Trophoblast cell (in vitro differentiated cells and primary cell): Measurements from ENCODE around the gene DOC2A.
A peak's percentile ranks its signal among the peaks of the same experiment; 100 is the strongest.

Experiments
- DNase-seq, 2 donors: peaks; one replicate each; pipeline ENCODE4 v3.0.0-alpha.2; 2016
- H2AFZ ChIP-seq: 2 replicates; pipeline ENCODE4 v1.6.1; 2013; ENCODE audit warnings: low read length, moderate library complexity, mild to moderate bottlenecking; ENCODE audit not compliant: insufficient read depth, poor library complexity
- H2AK5ac ChIP-seq: 2 replicates; pipeline ENCODE4 v1.6.1; 2013; ENCODE audit warnings: mild to moderate bottlenecking, low read length
- H2BK120ac ChIP-seq: 2 replicates; pipeline ENCODE4 v1.6.1; 2013; ENCODE audit warnings: low read length, mild to moderate bottlenecking, moderate library complexity; ENCODE audit not compliant: insufficient read depth, poor library complexity
- H2BK12ac ChIP-seq: 2 replicates; pipeline ENCODE4 v1.6.1; 2013; ENCODE audit warnings: mild to moderate bottlenecking, low read length, moderate library complexity
- H2BK5ac ChIP-seq: 2 replicates; pipeline ENCODE4 v1.6.1; 2013; ENCODE audit warnings: low read length, low read depth, moderate library complexity, mild to moderate bottlenecking; ENCODE audit not compliant: poor library complexity
- H3K14ac ChIP-seq: 2 replicates; pipeline ENCODE4 v1.6.1; 2013; ENCODE audit warnings: mild to moderate bottlenecking, low read length
- H3K18ac ChIP-seq: 2 replicates; pipeline ENCODE4 v1.6.1; 2013; ENCODE audit warnings: mild to moderate bottlenecking, low read length
- H3K23ac ChIP-seq: 2 replicates; pipeline ENCODE4 v1.6.1; 2013; ENCODE audit warnings: low read length
- H3K27ac ChIP-seq: 2 replicates; pipeline ENCODE4 v1.5.1; 2013; ENCODE audit warnings: low read depth, mild to moderate bottlenecking, inconsistent platforms, low read length, moderate library complexity
- H3K27me3 ChIP-seq: 2 replicates; pipeline ENCODE4 v1.6.1; 2013; ENCODE audit warnings: inconsistent platforms, mild to moderate bottlenecking, low read length, moderate library complexity; ENCODE audit not compliant: insufficient read depth
- H3K36me3 ChIP-seq, 2 experiments: 1 replicate in 1 of 2; 2 replicates in 1 of 2; pipeline ENCODE4 v1.6.1; 2013; ENCODE audit warnings: low read length in 2 of 2, mild to moderate bottlenecking in 2 of 2, moderate library complexity in 1 of 2; ENCODE audit not compliant: insufficient read depth in 2 of 2, control insufficient read depth in 1 of 2
- H3K4ac ChIP-seq: 2 replicates; pipeline ENCODE4 v1.6.1; 2013; ENCODE audit warnings: low read depth, mild to moderate bottlenecking, low read length, moderate library complexity
- H3K4me1 ChIP-seq, 2 experiments: 1 replicate in 1 of 2; 2 replicates in 1 of 2; pipeline ENCODE4 v1.6.1; 2013; ENCODE audit warnings: low read length in 2 of 2, mild to moderate bottlenecking in 2 of 2, moderate library complexity in 1 of 2; ENCODE audit not compliant: insufficient read depth in 2 of 2, control insufficient read depth in 1 of 2
- H3K4me2 ChIP-seq: 2 replicates; pipeline ENCODE4 v1.6.1; 2013; ENCODE audit warnings: inconsistent platforms, mild to moderate bottlenecking, low read length, moderate library complexity
- H3K4me3 ChIP-seq: 2 replicates; pipeline ENCODE4 v1.5.1; 2013; ENCODE audit warnings: mild to moderate bottlenecking, low read depth, low read length, inconsistent platforms
- H3K79me1 ChIP-seq: one replicate; pipeline ENCODE4 v1.6.1; 2013; ENCODE audit warnings: low read length
- H3K79me2 ChIP-seq: 2 replicates; pipeline ENCODE4 v1.6.1; 2013; ENCODE audit warnings: low read length, mild to moderate bottlenecking; ENCODE audit not compliant: control insufficient read depth, insufficient read depth, poor library complexity
- H3K9ac ChIP-seq: 2 replicates; pipeline ENCODE4 v1.6.1; 2013; ENCODE audit warnings: mild to moderate bottlenecking, low read length
- H3K9me3 ChIP-seq: 2 replicates; pipeline ENCODE4 v1.6.1; 2013; ENCODE audit warnings: low read depth, mild to moderate bottlenecking, control low read depth, inconsistent platforms, low read length; ENCODE audit not compliant: insufficient read depth
- H4K12ac ChIP-seq: 2 replicates; pipeline ENCODE4 v1.6.1; 2013; ENCODE audit warnings: low read depth, mild to moderate bottlenecking, low read length, moderate library complexity
- H4K8ac ChIP-seq: 2 replicates; pipeline ENCODE4 v1.6.1; 2013; ENCODE audit warnings: low read depth, mild to moderate bottlenecking, low read length, moderate library complexity
- H4K91ac ChIP-seq: one replicate; pipeline ENCODE4 v1.6.1; 2013; ENCODE audit warnings: low read depth, mild to moderate bottlenecking, low read length, moderate library complexity
- WGBS: extraction: QIAGEN DNeasy Blood & Tissue Kit; methylation state at CpG from one replicate; pipeline ENCODE4 v1.1.7; 2013; ENCODE audit warnings: missing lambda C conversion rate; ENCODE audit not compliant: insufficient read length, insufficient coverage; ENCODE audit errors: extremely low coverage; 5-methylcytosine and 5-hydroxymethylcytosine counted together

DOC2A gene

GRCh38 chr16:30053376-30054015 lies 42.7 kb upstream of the DOC2A start:
- Histone ChIP-seq H2BK5ac (no peak overlapping the region), H3K9ac (peak overlapping the region; percentile 69), H3K79me2 (peaks cover 2% of the 10 kb centered on the region), H4K8ac (peak overlapping the region; percentile 44), H2AFZ (peak overlapping the region; percentile 68), H3K36me3 (no peaks in the 10 kb centered on the region), H3K14ac (no peak overlapping the region), H2BK12ac (no peak overlapping the region), H3K18ac (no peak overlapping the region), H3K27me3 (no peaks in the 10 kb centered on the region), H3K9me3 (peaks cover 3% of the 10 kb centered on the region), H3K4ac (no peak overlapping the region), H3K4me3 (peak overlapping the region; percentile 73), H4K12ac (no peak overlapping the region), H2AK5ac (no peak overlapping the region), H4K91ac (peak overlapping the region; percentile 38), H3K4me2 (peak overlapping the region; percentile 98), H3K4me1 (peaks cover 3 to 14% of the 10 kb centered on the region in 2 experiments), H3K23ac (no peak overlapping the region), H3K79me1 (peaks cover 5% of the 10 kb centered on the region), H3K27ac (no peak overlapping the region), H2BK120ac (no peak overlapping the region)
- WGBS: no CpG with 5 or more reads among the region's 19 CpGs
- DNase-seq: peak; percentile 64 to 73

GRCh38 chr16:30052671-30053372 lies 42.0 kb upstream of the DOC2A start:
- peak overlapping the region; percentile 93 for H3K14ac ChIP-seq
- DNase-seq: peak; percentile 94 to 98

GRCh38 chr16:30051518-30051917 lies 40.7 kb upstream of the DOC2A start:
- H4K12ac ChIP-seq: no peak overlapping the region
- no peak overlapping the region for H3K18ac ChIP-seq
- H2BK5ac ChIP-seq: no peak overlapping the region
- no peak overlapping the region for H2AFZ ChIP-seq
- WGBS: no CpG with 5 or more reads among the region's 3 CpGs
- H2AK5ac ChIP-seq: no peak overlapping the region
- H3K9me3 ChIP-seq: peaks cover 3% of the 10 kb centered on the region
- H3K27me3 ChIP-seq: no peaks in the 10 kb centered on the region
- no peak overlapping the region for H3K4me2 ChIP-seq
- no peak overlapping the region for H3K4me3 ChIP-seq
- H3K23ac ChIP-seq: no peak overlapping the region
- no peak overlapping the region for H3K14ac ChIP-seq
- H3K79me1 ChIP-seq: peaks cover 5% of the 10 kb centered on the region
- no peaks in the 10 kb centered on the region for H3K36me3 ChIP-seq
- H2BK120ac ChIP-seq: no peak overlapping the region
- H4K91ac ChIP-seq: no peak overlapping the region
- no peak overlapping the region for H4K8ac ChIP-seq
- H3K27ac ChIP-seq: peak overlapping the region; percentile 22
- peaks cover 3 to 14% of the 10 kb centered on the region in 2 experiments for H3K4me1 ChIP-seq
- no peak for DNase-seq
- no peak overlapping the region for H3K9ac ChIP-seq
- H3K79me2 ChIP-seq: peaks cover 2% of the 10 kb centered on the region
- H3K4ac ChIP-seq: no peak overlapping the region
- no peak overlapping the region for H2BK12ac ChIP-seq

More at GRCh38 chr16:30052671-30053372, 42.0 kb upstream of the DOC2A start:
- Histone ChIP-seq H3K4ac (peak overlapping the region; percentile 46), H3K27ac (no peak overlapping the region), H4K8ac (peak overlapping the region; percentile 93), H2BK12ac (peak overlapping the region; percentile 61), H3K4me3 (peak overlapping the region; percentile 73), H3K4me2 (peak overlapping the region; percentile 98), H2BK5ac (no peak overlapping the region), H3K4me1 (peaks cover 3 to 14% of the 10 kb centered on the region in 2 experiments), H3K9ac (peak overlapping the region; percentile 69), H4K91ac (peak overlapping the region; percentile 83), H3K23ac (no peak overlapping the region), H3K18ac (peak overlapping the region; percentile 92), H3K79me1 (peaks cover 5% of the 10 kb centered on the region), H3K36me3 (no peaks in the 10 kb centered on the region), H2AFZ (peak overlapping the region; percentile 92), H3K9me3 (peaks cover 3% of the 10 kb centered on the region), H2BK120ac (peak overlapping the region; percentile 60), H4K12ac (peak overlapping the region; percentile 90), H3K27me3 (no peaks in the 10 kb centered on the region), H2AK5ac (no peak overlapping the region), H3K79me2 (peaks cover 2% of the 10 kb centered on the region)
- no CpG with 5 or more reads among the region's 58 CpGs for WGBS

GRCh38 chr16:30049871-30050270 lies 39.0 kb upstream of the DOC2A start:
- Histone ChIP-seq H3K9ac (no peak overlapping the region), H3K4me2 (no peak overlapping the region), H4K12ac (no peak overlapping the region), H2AK5ac (no peak overlapping the region), H3K27ac (no peak overlapping the region), H4K91ac (no peak overlapping the region), H2BK120ac (no peak overlapping the region), H3K14ac (no peak overlapping the region), H2AFZ (no peak overlapping the region), H3K9me3 (peaks cover 7% of the 10 kb centered on the region), H3K4me1 (peaks cover 3 to 14% of the 10 kb centered on the region in 2 experiments), H3K79me2 (peaks cover 2% of the 10 kb centered on the region), H3K79me1 (peaks cover 5% of the 10 kb centered on the region), H3K4ac (no peak overlapping the region), H3K18ac (no peak overlapping the region), H4K8ac (no peak overlapping the region), H2BK12ac (no peak overlapping the region), H2BK5ac (no peak overlapping the region), H3K36me3 (no peaks in the 10 kb centered on the region), H3K27me3 (no peaks in the 10 kb centered on the region), H3K23ac (no peak overlapping the region), H3K4me3 (no peak overlapping the region)
- no peak for DNase-seq
- WGBS: no CpG with 5 or more reads among the region's 8 CpGs
